Esophagus muscularis mucosa (tissue), 4 donors: ENCODE data around the gene RTTN. TPM values are rescaled to one million over a fixed set of nuclear protein-coding genes. Genes with fewer than 3 reads are reported as not detected.

Source experiments
- DNase-seq: peaks from one replicate; pipeline ENCODE4 v3.0.0-alpha.2; 2017; ENCODE audit errors: extremely low spot score
- H3K27ac ChIP-seq, 4 donors: fragments of 200-600 bp; sonication (generic); replicated peaks in 1 of 4; 1 replicate in 3 of 4; 2 replicates in 1 of 4; pipeline ENCODE4 v1.5.1; 2016 to 2019; ENCODE audit warnings: mild to moderate bottlenecking in 1 of 4
- H3K27me3 ChIP-seq, 4 donors: fragments of 200-600 bp; sonication (generic); one replicate each; pipeline versions ENCODE4 v1.5.1 to v1.6.0; 2016 to 2019
- H3K36me3 ChIP-seq, 4 donors: fragments of 200-600 bp; sonication (generic); one replicate each; pipeline ENCODE4 v1.5.1; 2016 to 2019
- H3K4me1 ChIP-seq, 4 donors: fragments of 200-600 bp; sonication (generic); one replicate each; pipeline ENCODE4 v1.5.1; 2016 to 2019
- H3K4me3 ChIP-seq, 4 donors: fragments of 200-600 bp; sonication (generic); 1 replicate in 2 of 4; 2 replicates in 2 of 4; pipeline ENCODE4 v1.5.1; 2016 to 2019; ENCODE audit warnings: mild to moderate bottlenecking in 4 of 4, moderate library complexity in 1 of 4
- H3K9me3 ChIP-seq, 4 donors: fragments of 200-600 bp; sonication (generic); 1 replicate in 3 of 4; 2 replicates in 1 of 4; pipeline ENCODE4 v1.5.1; 2016 to 2019
- CTCF ChIP-seq, 3 experiments: fragments of 200-600 bp in 2 of 3; fragments of 450-650 bp in 1 of 3; sonication (generic) in 2 of 3; IDR thresholded peaks; one replicate each; pipeline ENCODE4 v1.5.1; 2017 to 2019; ENCODE audit warnings: antibody characterized with exemption in 3 of 3, mild to moderate bottlenecking in 2 of 3, moderate library complexity in 1 of 3
- EP300 ChIP-seq: sonication (generic); formaldehyde crosslinking; IDR thresholded peaks from one replicate; pipeline ENCODE4 v1.6.1; 2017; ENCODE audit warnings: antibody characterized with exemption
- POLR2A ChIP-seq: fragments of 450-650 bp; IDR thresholded peaks from one replicate; pipeline ENCODE4 v1.6.1; 2017; ENCODE audit warnings: antibody characterized with exemption, moderate library complexity, mild to moderate bottlenecking, low read depth
- POLR2AphosphoS5 ChIP-seq, 2 donors: sonication (generic); formaldehyde crosslinking; IDR thresholded peaks; one replicate each; pipeline ENCODE4 v1.6.1; 2017; ENCODE audit warnings: antibody characterized with exemption in 2 of 2
- WGBS: methylation state at CpG from one replicate; pipeline ENCODE4 v1.1.5; 2018; 5-methylcytosine and 5-hydroxymethylcytosine counted together
- intact Hi-C: fragments of 100-400 bp; cut with DNase I; formaldehyde crosslinking; loops from one replicate; pipeline ENCODE4 v1.15.1; 2023
- total RNA-seq, 4 donors: library from RNA; depleted of rRNA; stranded (reverse); fragments of >200 nt; gene quantifications; one replicate each; pipeline versions ENCODE4 v1.1.0 to v1.2.1, GENCODE V29; 2016

RTTN gene
- total RNA-seq, 4 donors from 2014 or later = 6.7 to 18.7 (median 7.3) TPM

- peaks cover 0 to 6% (median 0%) of the 10 kb centered on the region in 4 donors for H3K36me3 ChIP-seq
- H3K4me1 ChIP-seq = no peaks in the 10 kb centered on the region
- WGBS = 76% methylated on average over 1 of the region's 1 CpG
- H3K4me3 ChIP-seq = no peak overlapping the region
- H3K27ac ChIP-seq = no peak overlapping the region
- H3K9me3 ChIP-seq = no peaks in the 10 kb centered on the region
- intact Hi-C loops = no loop called here
- no peaks in the 10 kb centered on the region for H3K27me3 ChIP-seq
- TF ChIP-seq CTCF (IDR thresholded peaks at IDR 0.05) (no peak), POLR2AphosphoS5 (IDR thresholded peaks at IDR 0.05) (no peak), POLR2A (no peak)
- DNase-seq = no peak
Measured at GRCh38 chr18:70072678-70073077, 132.8 kb downstream of the RTTN start.

GRCh38 chr18:70069965-70070364, 135.5 kb downstream of the RTTN start:
- no peak for DNase-seq
- no peaks in the 10 kb centered on the region for H3K4me1 ChIP-seq
- TF ChIP-seq POLR2AphosphoS5 (IDR thresholded peaks at IDR 0.05) = no peak
- TF ChIP-seq POLR2A = no peak
- TF ChIP-seq EP300 = no peak
- TF ChIP-seq CTCF (IDR thresholded peaks at IDR 0.05) = no peak
- no peaks in the 10 kb centered on the region for H3K27me3 ChIP-seq
- WGBS = 76% methylated on average over 1 of the region's 1 CpG
- H3K36me3 ChIP-seq = peaks cover 0 to 7% (median 0%) of the 10 kb centered on the region in 4 donors
- H3K9me3 ChIP-seq = no peaks in the 10 kb centered on the region
- no peak overlapping the region for H3K4me3 ChIP-seq
- intact Hi-C loops = no loop called here
- no peak overlapping the region for H3K27ac ChIP-seq

- H3K27me3 ChIP-seq = no peaks in the 10 kb centered on the region
- H3K36me3 ChIP-seq = peaks cover 0 to 7% (median 0%) of the 10 kb centered on the region in 4 donors
- no peak overlapping the region for H3K4me3 ChIP-seq
- no peak for DNase-seq
- no peaks in the 10 kb centered on the region for H3K4me1 ChIP-seq
- H3K27ac ChIP-seq = no peak overlapping the region
- H3K9me3 ChIP-seq = no peaks in the 10 kb centered on the region
- intact Hi-C loops = no loop called here
- TF ChIP-seq POLR2AphosphoS5 (IDR thresholded peaks at IDR 0.05) (no peak), POLR2A (no peak), EP300 (no peak), CTCF (IDR thresholded peaks at IDR 0.05) (no peak)
Measured at GRCh38 chr18:70069382-70069781, 136.1 kb downstream of the RTTN start.

GRCh38 chr18:70068981-70069380, 136.5 kb downstream of the RTTN start:
- intact Hi-C loops = no loop called here
- Histone ChIP-seq H3K4me3 (no peak overlapping the region), H3K4me1 (no peaks in the 10 kb centered on the region), H3K36me3 (peaks cover 0 to 7% (median 0%) of the 10 kb centered on the region in 4 donors), H3K27me3 (no peaks in the 10 kb centered on the region), H3K9me3 (no peaks in the 10 kb centered on the region), H3K27ac (no peak overlapping the region)
- TF ChIP-seq POLR2A (no peak), POLR2AphosphoS5 (IDR thresholded peaks at IDR 0.05) (no peak), EP300 (no peak)
- DNase-seq = no peak

GRCh38 chr18:70059684-70060083, 145.8 kb downstream of the RTTN start:
- Histone ChIP-seq H3K27me3 (no peaks in the 10 kb centered on the region), H3K36me3 (peaks cover 0 to 54% (median 20%) of the 10 kb centered on the region in 4 donors), H3K4me3 (no peak overlapping the region), H3K4me1 (no peaks in the 10 kb centered on the region), H3K9me3 (no peaks in the 10 kb centered on the region), H3K27ac (no peak overlapping the region)
- intact Hi-C loops = no loop called here
- 96% methylated on average over 3 of the region's 3 CpGs for WGBS
- TF ChIP-seq POLR2AphosphoS5 (IDR thresholded peaks at IDR 0.05) (no peak), CTCF (IDR thresholded peaks at IDR 0.05) (no peak), POLR2A (no peak)
- DNase-seq = no peak
